ENCODE measurements around the gene TPM1. TPM values are rescaled to one million over a fixed set of nuclear protein-coding genes. Genes with fewer than 3 reads are reported as not detected.

Gene TPM1
- total RNA-seq, 1 donor from 2014 or later, result 498 TPM

- DNase-seq (ENCODE audit: extremely low spot score in 2 of 2), result no peak
- intact Hi-C loops (cut with DNase I), result no loop called here
- no peaks in the 10 kb centered on the region for H3K27me3 ChIP-seq
- H3K4me3 ChIP-seq, result no peak overlapping the region
- H3K36me3 ChIP-seq, result no peaks in the 10 kb centered on the region
- peaks cover 15% of the 10 kb centered on the region for H3K4me1 ChIP-seq
- H3K27ac ChIP-seq, result no peak overlapping the region
- TF ChIP-seq CTCF (IDR thresholded peaks at IDR 0.05), result no peak
- TF ChIP-seq POLR2AphosphoS5 (IDR thresholded peaks at IDR 0.05; ENCODE audit: insufficient read depth in 1 of 2, low read depth in 1 of 2), result no peak
- TF ChIP-seq POLR2A (IDR thresholded peaks at IDR 0.05), result no peak
- no peaks in the 10 kb centered on the region for H3K9me3 ChIP-seq
Measured at GRCh38 chr15:63077952-63078351, 35.4 kb downstream of the TPM1 start.

- no peak for TF ChIP-seq CTCF (IDR thresholded peaks at IDR 0.05)
- TF ChIP-seq POLR2A (IDR thresholded peaks at IDR 0.05), result no peak
- no peak for TF ChIP-seq POLR2AphosphoS5 (IDR thresholded peaks at IDR 0.05; ENCODE audit: insufficient read depth in 1 of 2, low read depth in 1 of 2)
- DNase-seq (ENCODE audit: extremely low spot score in 2 of 2), result no peak
- Histone ChIP-seq H3K4me1 (peaks cover 12% of the 10 kb centered on the region), H3K27ac (no peak overlapping the region), H3K36me3 (no peaks in the 10 kb centered on the region), H3K27me3 (no peaks in the 10 kb centered on the region), H3K9me3 (no peaks in the 10 kb centered on the region), H3K4me3 (no peak overlapping the region)
- intact Hi-C loops (cut with DNase I), result no loop called here
Measured at GRCh38 chr15:63079947-63080626, 37.5 kb downstream of the TPM1 start.

GRCh38 chr15:63080634-63081250 lies 38.2 kb downstream of the TPM1 start:
- Histone ChIP-seq H3K27me3 (no peaks in the 10 kb centered on the region), H3K36me3 (no peaks in the 10 kb centered on the region), H3K4me1 (peaks cover 5% of the 10 kb centered on the region), H3K9me3 (no peaks in the 10 kb centered on the region), H3K4me3 (no peak overlapping the region), H3K27ac (no peak overlapping the region)
- no peak for DNase-seq (ENCODE audit: extremely low spot score in 2 of 2)
- TF ChIP-seq CTCF (IDR thresholded peaks at IDR 0.05) (no peak), POLR2A (IDR thresholded peaks at IDR 0.05) (no peak), POLR2AphosphoS5 (IDR thresholded peaks at IDR 0.05; ENCODE audit: insufficient read depth in 1 of 2, low read depth in 1 of 2) (no peak)
- intact Hi-C loops (cut with DNase I), result no loop called here

GRCh38 chr15:63082366-63082765 lies 39.8 kb downstream of the TPM1 start:
- intact Hi-C loops (cut with DNase I), result no loop called here
- no peak for TF ChIP-seq POLR2AphosphoS5 (IDR thresholded peaks at IDR 0.05; ENCODE audit: insufficient read depth in 1 of 2, low read depth in 1 of 2)
- TF ChIP-seq POLR2A (IDR thresholded peaks at IDR 0.05), result no peak
- TF ChIP-seq CTCF (IDR thresholded peaks at IDR 0.05), result no peak
- no peaks in the 10 kb centered on the region for H3K27me3 ChIP-seq
- H3K4me3 ChIP-seq, result no peak overlapping the region
- DNase-seq (ENCODE audit: extremely low spot score in 2 of 2), result no peak
- no peaks in the 10 kb centered on the region for H3K4me1 ChIP-seq
- H3K27ac ChIP-seq, result no peak overlapping the region
- no peaks in the 10 kb centered on the region for H3K9me3 ChIP-seq
- H3K36me3 ChIP-seq, result no peaks in the 10 kb centered on the region

GRCh38 chr15:63083044-63083443 lies 40.5 kb downstream of the TPM1 start:
- Histone ChIP-seq H3K27ac (no peak overlapping the region), H3K36me3 (no peaks in the 10 kb centered on the region), H3K4me3 (no peak overlapping the region), H3K9me3 (no peaks in the 10 kb centered on the region), H3K4me1 (no peaks in the 10 kb centered on the region), H3K27me3 (no peaks in the 10 kb centered on the region)
- TF ChIP-seq CTCF (IDR thresholded peaks at IDR 0.05), result no peak
- TF ChIP-seq POLR2A (IDR thresholded peaks at IDR 0.05), result no peak
- peak in 1 of 2 donors; percentile 22 for TF ChIP-seq POLR2AphosphoS5 (IDR thresholded peaks at IDR 0.05; ENCODE audit: insufficient read depth in 1 of 2, low read depth in 1 of 2)
- intact Hi-C loops (cut with DNase I), result no loop called here
- DNase-seq (ENCODE audit: extremely low spot score in 2 of 2), result no peak

Data from vagina (tissue), 2 donors.